ENCODE results near the gene LTA4H. TPM values are rescaled to one million over a fixed set of nuclear protein-coding genes. Genes with fewer than 3 reads are reported as not detected.

The LTA4H gene
- total and polyA plus RNA-seq, 2 of the 4 experiments (the other 2 are of a cell fraction), result 41.0 to 43.3 TPM

DNA sequence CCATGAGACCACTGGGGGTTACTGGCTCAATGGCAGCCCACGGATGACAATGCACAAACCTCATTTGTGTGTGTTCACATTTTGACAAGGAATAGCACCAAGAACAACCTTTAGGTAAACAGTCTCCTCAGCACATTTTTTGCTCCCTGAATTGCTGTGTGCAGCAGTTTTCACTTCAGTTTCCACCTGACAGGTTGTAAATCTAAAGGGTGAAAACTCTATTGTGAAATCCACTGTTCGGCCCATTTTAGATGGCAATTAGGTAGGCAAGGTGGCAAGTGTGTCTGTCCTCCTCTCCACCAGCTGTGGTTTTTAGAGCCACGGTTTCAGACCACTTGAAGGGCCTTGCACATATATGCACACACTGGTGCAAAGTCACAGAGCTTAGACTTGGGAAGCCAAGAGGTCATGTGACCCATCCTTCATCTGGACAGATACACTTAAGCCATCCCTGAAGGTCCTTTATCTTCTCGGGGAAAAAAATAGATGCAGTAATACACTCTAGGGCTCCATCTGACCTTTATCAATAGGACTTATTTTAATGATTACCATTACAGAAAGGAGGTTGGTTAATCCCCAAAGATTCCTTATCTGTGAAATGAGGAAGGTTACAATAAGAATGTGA lies 62.4 kb downstream of the LTA4H start:
- no peak overlapping the region for H3K23ac ChIP-seq (ENCODE audit: low read depth, low read length)
- H3K9me3 ChIP-seq (ENCODE audit: control insufficient read depth, insufficient read depth, low read length), result no peaks in the 10 kb centered on the region
- no peaks in the 10 kb centered on the region for H3K9me1 ChIP-seq (ENCODE audit: insufficient read depth, low read length)
- no peak overlapping the region for H3K4ac ChIP-seq (ENCODE audit: low read depth, low read length)
- CTCF ChIA-PET, result interaction anchor here (0.7 kb wide), 1 partner anchor 64 kb away, joined by 4 read pairs; no protein-coding TSS in a partner anchor
- H2AK5ac ChIP-seq (ENCODE audit: low read depth, low read length), result no peak overlapping the region
- H2AK9ac ChIP-seq (replicated peaks; ENCODE audit: low read depth, low read length, poor library complexity), result no peak overlapping the region
- no peak overlapping the region for H3K27ac ChIP-seq (ENCODE audit: insufficient read depth, low read length)
- POLR2A ChIA-PET (ENCODE audit: unreplicated experiment), result no interaction called here
- intact Hi-C loops (cut with micrococcal nuclease) (no loop called here), dilution Hi-C loops (cut with HindIII; ENCODE audit: low sequenced_read_pairs, unreplicated experiment) (no loop called here), in situ Hi-C loops (cut with MboI; ENCODE audit: low sequenced_read_pairs) (no loop called here)
- ATAC-seq (ENCODE audit: low read depth) (no peak), DNase-seq (no peak)
- no peak overlapping the region for H3K9ac ChIP-seq (ENCODE audit: low read depth, low read length)
- no peak overlapping the region for H3K18ac ChIP-seq (ENCODE audit: low read depth, low read length)
- no peak overlapping the region for H4K8ac ChIP-seq (ENCODE audit: low read depth in 2 of 2, low read length in 2 of 2)
- TF ChIP-seq MAFK (IDR thresholded peaks at IDR 0.05; ENCODE audit: low read depth, low read length) (peak; percentile 42), BHLHE40 (IDR thresholded peaks at IDR 0.05; ENCODE audit: low read depth, low read length) (no peak)
- H3K56ac ChIP-seq (ENCODE audit: extremely low read depth, insufficient read depth, low read length), result no peak overlapping the region
- no peaks in the 10 kb centered on the region for H3K4me1 ChIP-seq (ENCODE audit: control insufficient read depth, insufficient read depth, low read length)
- no peaks in the 10 kb centered on the region for H3K36me3 ChIP-seq (ENCODE audit: control insufficient read depth, insufficient read depth, low read length)
- no TSS peak for BruUV-seq (replicated peaks)
- H3K14ac ChIP-seq (replicated peaks; ENCODE audit: low read depth, low read length), result no peak overlapping the region
- H3K27me3 ChIP-seq (ENCODE audit: control insufficient read depth, insufficient read depth, low read length), result peaks cover 9% of the 10 kb centered on the region
- no peak overlapping the region for H2BK120ac ChIP-seq (ENCODE audit: low read depth, low read length)
- no peaks in the 10 kb centered on the region for H4K20me1 ChIP-seq (ENCODE audit: insufficient read depth, low read length)
- H2BK5ac ChIP-seq (ENCODE audit: low read depth, low read length, poor library complexity, severe bottlenecking), result no peak overlapping the region
- H3K4me2 ChIP-seq (ENCODE audit: low read depth, low read length), result no peak overlapping the region
- H2BK20ac ChIP-seq (ENCODE audit: low read depth, low read length), result no peak overlapping the region
- WGBS, 2 experiments (ENCODE audit: extremely low coverage in 2 of 2, insufficient read length in 1 of 2), result no CpG with 5 or more reads among the region's 4 CpGs
- H3K4me3 ChIP-seq (ENCODE audit: insufficient read depth, low read depth, low read length), result no peak overlapping the region
- H2BK15ac ChIP-seq (ENCODE audit: low read depth, low read length), result no peak overlapping the region
- H3K79me1 ChIP-seq (ENCODE audit: low read depth in 1 of 2, low read length in 2 of 2), result no peaks in the 10 kb centered on the region
- no peak overlapping the region for H4K91ac ChIP-seq (ENCODE audit: insufficient read depth, low read depth, low read length)
- H2AFZ ChIP-seq (replicated peaks; ENCODE audit: low read length, poor library complexity), result no peak overlapping the region
- H4K5ac ChIP-seq (ENCODE audit: low read depth, low read length), result no peak overlapping the region

Data from IMR-90 (cell line).